K562 (cell line): Measurements from ENCODE around the gene ARHGAP22. TPM values are rescaled to one million over a fixed set of nuclear protein-coding genes. Genes with fewer than 3 reads are reported as not detected.

Source experiments
- EWSR1 ChIP-seq: fragments of 450-650 bp; IDR thresholded peaks from 2 replicates; pipeline ENCODE4 v1.6.1; 2018; ENCODE audit warnings: borderline replicate concordance, mild to moderate bottlenecking, low read depth, moderate library complexity; ENCODE audit not compliant: partially characterized antibody
- HLTF ChIP-seq: fragments of 450-650 bp; IDR thresholded peaks from 2 replicates; pipeline ENCODE4 v1.6.1; 2016
- HNRNPUL1 ChIP-seq: fragments of 200-400 bp; formaldehyde crosslinking; IDR thresholded peaks from 2 replicates; pipeline ENCODE4 v1.6.1; 2017; ENCODE audit warnings: low read length
- SMAD2 ChIP-seq: fragments of 150-350 bp; IDR thresholded peaks from 2 replicates; pipeline ENCODE4 v1.6.1; 2014; ENCODE audit warnings: low read depth, mild to moderate bottlenecking, low read length
- SRSF9 ChIP-seq: fragments of 200-400 bp; formaldehyde crosslinking; IDR thresholded peaks from 2 replicates; pipeline ENCODE4 v1.6.1; 2017; ENCODE audit warnings: low read depth, low read length, borderline replicate concordance
- TCF7L2 ChIP-seq: fragments of 150-350 bp; IDR thresholded peaks from 2 replicates; pipeline ENCODE4 v1.6.1; 2016; ENCODE audit warnings: low read depth, mild to moderate bottlenecking, low read length, moderate library complexity
- ZNF3 ChIP-seq: fragments of 250-450 bp; sonication (Bioruptor Pico); IDR thresholded peaks from 2 replicates; pipeline ENCODE4 v1.5.0; 2021; ENCODE audit warnings: mild to moderate bottlenecking, moderate library complexity
- ZNF740 ChIP-seq, 3 experiments: fragments of 200-800 bp in 1 of 3; sonication (Bioruptor generic) in 1 of 3; sonication (generic) in 1 of 3; formaldehyde crosslinking in 1 of 3; IDR thresholded peaks; 2 replicates each; pipeline versions ENCODE4 v1.6.1 to v1.8.0; 2016 to 2022; ENCODE audit warnings: mild to moderate bottlenecking in 2 of 3, missing compliant biosample characterization in 2 of 3, missing genetic modification characterization in 2 of 3, missing genetic modification reagents in 1 of 3
- ZNF780A ChIP-seq: fragments of 250-450 bp; sonication (Bioruptor Pico); IDR thresholded peaks from 2 replicates; pipeline ENCODE4 v1.5.0; 2021; ENCODE audit warnings: mild to moderate bottlenecking
- polyA plus RNA-seq, 8 experiments: library from polyadenylated mRNA; depleted of rRNA in 4 of 8; stranded (reverse) in 5 of 8; unstranded in 3 of 8; fragments of >200 nt; fragmentation: Nextera tagmentation in 2 of 8; fragmentation: Illumina TruSeq in 1 of 8; extraction: Ambion mirVana in 2 of 8; extraction: Trizol in 1 of 8; gene quantifications; 2 replicates each; pipeline versions ENCODE4 v1.2.1 to v1.2.3, GENCODE V29; 2011 to 2014; ENCODE audit warnings: inconsistent platforms in 1 of 8, missing spikeins in 1 of 8
- total RNA-seq, 7 experiments: library from RNA; depleted of rRNA in 6 of 7; stranded (reverse); fragments of >200 nt in 6 of 7; fragmentation: Illumina TruSeq in 2 of 7; extraction: Trizol in 2 of 7; gene quantifications; 2 replicates each; pipeline versions ENCODE4 v1.2.1 to v1.2.3, GENCODE V29; 2011 to 2021; ENCODE audit warnings: low replicate concordance in 1 of 7
- TF ChIP-seq, protein P1 (sequence below): fragments of 250-450 bp; sonication (Bioruptor Pico); IDR thresholded peaks from 2 replicates; pipeline ENCODE4 v1.4.0; 2020; ENCODE audit warnings: borderline replicate concordance

ARHGAP22 gene
- total and polyA plus RNA-seq, 9 of the 15 experiments (the other 6 are each of a cell fraction or from before 2014, with no cell fraction given) = 1.3 to 28.1 (median 12.7) TPM

GRCh38 chr10:48498940-48499510, 105.8 kb downstream of the ARHGAP22 start (continued):
- TF ChIP-seq, protein P1, sequence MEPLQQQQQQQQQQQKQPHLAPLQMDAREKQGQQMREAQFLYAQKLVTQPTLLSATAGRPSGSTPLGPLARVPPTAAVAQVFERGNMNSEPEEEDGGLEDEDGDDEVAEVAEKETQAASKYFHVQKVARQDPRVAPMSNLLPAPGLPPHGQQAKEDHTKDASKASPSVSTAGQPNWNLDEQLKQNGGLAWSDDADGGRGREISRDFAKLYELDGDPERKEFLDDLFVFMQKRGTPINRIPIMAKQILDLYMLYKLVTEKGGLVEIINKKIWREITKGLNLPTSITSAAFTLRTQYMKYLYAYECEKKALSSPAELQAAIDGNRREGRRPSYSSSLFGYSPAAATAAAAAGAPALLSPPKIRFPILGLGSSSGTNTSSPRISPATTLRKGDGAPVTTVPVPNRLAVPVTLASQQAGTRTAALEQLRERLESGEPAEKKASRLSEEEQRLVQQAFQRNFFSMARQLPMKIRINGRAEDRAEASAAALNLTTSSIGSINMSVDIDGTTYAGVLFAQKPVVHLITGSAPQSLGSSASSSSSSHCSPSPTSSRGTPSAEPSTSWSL (CRISPR knock-in tag) = no peak
- TF ChIP-seq TCF7L2 (no peak), ZNF3 (CRISPR knock-in tag) (no peak), HLTF (no peak), EWSR1 (no peak), ZNF740 (CRISPR knock-in tag; IDR thresholded peaks at IDR 0.05) (no peak), ZNF740 (tag; IDR thresholded peaks at IDR 0.05) (no peak), SMAD2 (no peak), ZNF780A (CRISPR knock-in tag) (no peak), SRSF9 (no peak), HNRNPUL1 (no peak)
